AG04450 (cell line): ENCODE measurements around the gene KCNJ15. TPM values are rescaled to one million over a fixed set of nuclear protein-coding genes. Genes with fewer than 3 reads are reported as not detected.
A peak's percentile ranks its signal among the peaks of the same experiment; 100 is the strongest.

Experiments
- CTCF ChIA-PET: fragments of 300-600, 350-600 bp; formaldehyde crosslinking; extraction: SDS; loops from one replicate; lab custom pipeline; 2022; ENCODE audit warnings: antibody characterized with exemption, inconsistent platforms; lab: Charles Lee
- POLR2A ChIA-PET: fragments of 350-600 bp; formaldehyde crosslinking; extraction: SDS; loops from one replicate; lab custom pipeline; 2021; ENCODE audit warnings: antibody characterized with exemption, inconsistent platforms; lab: Yijun Ruan, JAX
- DNase-seq: peaks from one replicate; pipeline ENCODE4 v3.0.0-alpha.2; 2011; ENCODE audit warnings: low read depth, low spot score
- H3K27ac ChIP-seq: one replicate; pipeline ENCODE4 v1.5.1; 2012; ENCODE audit warnings: low read depth, low read length, control low read depth
- H3K27me3 ChIP-seq: one replicate; pipeline ENCODE4 v1.6.0; 2012; ENCODE audit warnings: low read length; ENCODE audit not compliant: control insufficient read depth, insufficient read depth
- H3K4me3 ChIP-seq: 2 replicates; pipeline ENCODE4 v1.5.1; 2011; ENCODE audit warnings: mild to moderate bottlenecking, low read depth, low read length, control low read depth
- H3K9me3 ChIP-seq: 2 replicates; pipeline ENCODE4 v1.5.1; 2012; ENCODE audit warnings: low read length; ENCODE audit not compliant: control insufficient read depth, insufficient read depth
- CTCF ChIP-seq: IDR thresholded peaks from 2 replicates; pipeline ENCODE4 v1.5.1; 2011; ENCODE audit warnings: low read depth, low read length, control low read depth, inconsistent platforms
- polyA plus RNA-seq: library from polyadenylated mRNA; depleted of rRNA; stranded (reverse); fragments of >200 nt; gene quantifications from 2 replicates; pipeline ENCODE4 v1.2.3, GENCODE V29; 2011

The KCNJ15 gene
- polyA plus RNA-seq, 1 experiment, result 0.07 TPM

GRCh38 chr21:38321568-38321967, 64.8 kb downstream of the KCNJ15 start:
- H3K27ac ChIP-seq, result no peak overlapping the region
- no peaks in the 10 kb centered on the region for H3K9me3 ChIP-seq
- TF ChIP-seq CTCF, result no peak
- H3K27me3 ChIP-seq, result no peaks in the 10 kb centered on the region
- no peak for DNase-seq
- CTCF ChIA-PET, result no interaction called here
- no peak overlapping the region for H3K4me3 ChIP-seq
- POLR2A ChIA-PET, result no interaction called here

DNA sequence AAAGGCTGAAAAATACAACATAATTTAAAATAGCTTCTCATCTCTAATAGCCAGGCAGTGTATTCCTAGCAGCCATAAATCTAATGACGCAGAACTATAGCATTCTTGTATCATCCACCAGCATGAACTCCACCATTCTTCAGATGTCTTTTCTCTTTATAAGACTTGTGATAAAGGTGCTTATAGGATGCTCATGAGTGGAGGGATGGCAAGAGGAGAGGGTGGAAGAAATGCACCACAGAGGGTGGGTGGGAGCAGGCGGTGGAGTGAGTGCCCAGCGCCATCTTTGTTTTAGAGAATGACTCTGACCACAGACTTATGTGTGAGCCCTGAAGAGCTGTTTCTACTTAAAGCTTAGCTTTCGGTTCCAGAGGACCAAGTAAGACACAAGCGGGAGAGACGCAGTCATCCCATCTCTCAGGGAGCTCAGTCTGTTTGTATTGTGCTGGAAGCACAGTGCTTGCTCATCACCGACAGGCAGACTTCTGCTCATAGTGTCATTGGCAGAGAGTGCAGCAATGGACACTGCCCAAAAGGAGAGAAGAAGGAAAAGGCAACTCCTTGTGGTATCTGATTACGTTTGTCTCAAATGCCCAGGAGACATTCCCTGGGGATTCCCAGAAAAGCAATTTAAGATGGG, 65.6 kb downstream of the KCNJ15 start:
- DNase-seq, result no peak
- ChIA-PET POLR2A (no interaction called here), CTCF (no interaction called here)
- Histone ChIP-seq H3K4me3 (no peak overlapping the region), H3K27ac (no peak overlapping the region), H3K9me3 (no peaks in the 10 kb centered on the region), H3K27me3 (no peaks in the 10 kb centered on the region)
- TF ChIP-seq CTCF, result no peak

DNA sequence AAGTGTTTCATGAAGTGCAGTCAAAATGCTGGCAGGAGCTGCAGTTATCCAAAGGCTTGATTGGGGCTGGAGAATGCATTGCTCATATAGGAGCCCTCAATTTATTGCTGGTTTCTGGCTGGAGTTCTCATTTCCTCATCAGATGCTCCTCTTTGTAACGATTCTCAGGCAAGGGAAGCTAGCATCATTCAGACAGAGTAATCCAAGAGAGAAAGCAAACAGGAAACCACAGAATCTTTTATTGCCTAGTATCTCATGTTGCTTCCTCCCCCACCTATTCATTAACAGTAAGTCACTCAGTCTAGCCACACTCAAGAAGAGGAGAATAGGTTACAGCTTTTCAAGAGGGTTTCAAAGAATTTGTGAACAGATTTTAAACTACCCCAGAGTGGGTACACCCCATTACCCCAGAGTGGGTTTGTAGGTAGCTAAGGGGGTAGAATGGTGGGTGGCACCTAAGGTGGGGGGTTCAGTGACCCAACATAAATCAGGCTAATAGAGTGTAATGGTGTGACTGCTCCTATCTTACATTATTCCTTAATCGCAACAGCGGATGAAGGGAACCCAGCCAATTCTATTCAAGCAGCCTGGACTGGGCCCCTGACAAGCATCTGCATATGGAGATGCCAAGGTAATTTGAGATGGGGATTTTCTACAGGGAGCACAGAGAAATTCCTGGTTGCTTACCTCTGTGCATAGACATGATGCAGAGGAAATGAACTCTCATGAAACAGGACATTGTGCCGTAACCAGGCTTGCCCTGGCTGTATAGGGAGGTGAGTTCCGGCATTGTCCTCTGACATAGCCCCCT, 67.1 kb downstream of the KCNJ15 start:
- DNase-seq, result peak; percentile 73
- Histone ChIP-seq H3K4me3 (no peak overlapping the region), H3K9me3 (no peaks in the 10 kb centered on the region), H3K27ac (peak overlapping the region; percentile 65), H3K27me3 (no peaks in the 10 kb centered on the region)
- ChIA-PET POLR2A (interaction anchor here (1.3 kb wide), 1 partner anchor 35 kb away, joined by 3 read pairs; no protein-coding TSS in a partner anchor), CTCF (interaction anchor here (1.6 kb wide), 1 partner anchor 105 kb away, joined by 5 read pairs; no protein-coding TSS in a partner anchor)
- no peak for TF ChIP-seq CTCF

GRCh38 chr21:38325216-38325615, 68.4 kb downstream of the KCNJ15 start:
- ChIA-PET CTCF (interaction anchor here (0.7 to 1.3 kb wide), 2 partner anchors 27 to 106 kb away, joined by 3 to 4 read pairs; no protein-coding TSS in a partner anchor), POLR2A (no interaction called here)
- TF ChIP-seq CTCF, result no peak
- no peak for DNase-seq
- no peaks in the 10 kb centered on the region for H3K27me3 ChIP-seq
- H3K9me3 ChIP-seq, result no peaks in the 10 kb centered on the region
- no peak overlapping the region for H3K27ac ChIP-seq
- H3K4me3 ChIP-seq, result no peak overlapping the region
